ENCODE results near the gene ZNF580. TPM values are rescaled to one million over a fixed set of nuclear protein-coding genes. Genes with fewer than 3 reads are reported as not detected.
A peak's percentile ranks its signal among the peaks of the same experiment; 100 is the strongest.

The ZNF580 gene
- total RNA-seq, 1 experiment from 2014 or later = 6.5 TPM

DNA sequence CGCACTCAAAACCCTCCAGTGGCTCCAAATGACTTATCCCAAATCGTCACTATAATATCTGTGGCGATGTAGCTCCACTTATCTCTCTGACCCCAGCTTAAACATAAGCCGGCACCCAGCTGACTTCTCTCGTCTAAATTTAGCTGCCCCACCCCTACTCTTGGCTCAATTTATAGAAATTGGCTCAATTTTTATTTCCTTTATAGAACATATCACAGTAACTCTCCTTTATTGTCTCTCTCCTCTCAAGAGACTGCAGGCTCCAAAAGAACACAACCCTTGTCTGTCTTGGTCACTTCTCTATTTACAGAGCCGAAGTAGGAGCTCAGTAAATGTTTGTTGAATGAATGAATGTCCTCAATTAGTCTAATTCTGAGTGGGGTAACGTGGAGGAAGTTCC is 17.2 kb upstream of the ZNF580 start:
- H3K4me3 ChIP-seq = peak overlapping the region; percentile 55
- H3K4me1 ChIP-seq (replicated peaks) = 0 out of 2 replicates have a peak, but pooled peaks cover 9% of the 10 kb centered on the region
- peaks cover 20% of the 10 kb centered on the region for H3K36me3 ChIP-seq
- H3K27ac ChIP-seq = no peak overlapping the region
- no peaks in the 10 kb centered on the region for H3K27me3 ChIP-seq (replicated peaks)
- DNase-seq (ENCODE audit: low read depth in 1 of 2, low spot score in 2 of 2) = no peak
- no peaks in the 10 kb centered on the region for H3K9me3 ChIP-seq (replicated peaks)

DNA sequence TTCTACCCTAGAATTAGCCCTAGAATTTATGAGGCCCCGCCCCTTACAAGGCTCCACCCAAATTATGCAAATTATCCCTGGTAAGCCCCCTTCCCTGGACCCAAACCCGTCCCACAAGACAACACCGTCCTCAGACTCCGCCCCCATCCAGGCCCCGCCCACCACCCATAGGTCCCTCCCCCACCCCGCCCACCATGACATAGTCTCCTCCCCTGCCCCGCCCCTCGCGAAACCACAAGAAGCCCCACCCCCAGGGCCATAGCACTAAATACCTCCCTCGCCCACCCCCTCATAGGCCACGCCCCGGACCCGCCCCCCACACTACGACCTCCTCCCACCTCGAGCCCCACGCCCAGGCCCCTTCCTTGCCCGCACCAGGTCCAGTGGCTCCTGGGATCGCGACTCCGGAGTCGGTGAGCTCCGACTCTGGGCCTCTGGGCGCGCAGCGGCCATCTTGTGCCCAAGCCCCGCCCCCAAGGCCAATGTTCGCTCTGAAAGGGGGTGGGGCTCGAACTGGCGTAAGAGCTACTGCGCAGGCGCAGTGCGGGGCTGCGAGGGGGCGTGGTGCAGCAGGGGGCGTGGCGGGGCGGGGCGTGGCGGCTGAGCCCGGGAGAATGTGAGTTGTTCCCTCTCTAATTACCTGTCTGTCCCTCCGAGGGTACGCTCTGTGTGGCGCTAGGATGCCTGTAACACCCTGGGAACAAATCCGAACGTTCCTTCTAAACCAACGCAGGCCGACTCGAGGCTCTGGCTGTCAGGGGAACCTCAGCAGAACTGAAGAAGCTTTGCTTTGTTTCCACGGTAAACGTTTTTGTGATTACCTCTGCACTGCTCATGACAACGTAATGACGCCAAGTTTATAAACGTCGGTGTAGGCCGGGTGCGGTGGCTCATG is 16.4 kb upstream of the ZNF580 start, which contains the start of gene ZNF784:
Gene ZNF784 (minus strand): TSS at position 458 of the 895 bp plus-strand sequence. CDS start 5 bp downstream, at position 453.
- peak within 1 kb of the TSS; percentile 55 for H3K4me3 ChIP-seq
- H3K36me3 ChIP-seq = peaks cover 20% of the 10 kb centered on the region
- H3K9me3 ChIP-seq (replicated peaks) = no peaks in the 10 kb centered on the region
- H3K4me1 ChIP-seq (replicated peaks) = 0 out of 2 replicates have a peak, but pooled peaks cover 9% of the 10 kb centered on the region
- peak within 1 kb of the TSS; percentile 78 for H3K27ac ChIP-seq
- no peaks in the 10 kb centered on the region for H3K27me3 ChIP-seq (replicated peaks)
- peak; percentile 85 to 91 for DNase-seq (ENCODE audit: low read depth in 1 of 2, low spot score in 2 of 2)

DNA sequence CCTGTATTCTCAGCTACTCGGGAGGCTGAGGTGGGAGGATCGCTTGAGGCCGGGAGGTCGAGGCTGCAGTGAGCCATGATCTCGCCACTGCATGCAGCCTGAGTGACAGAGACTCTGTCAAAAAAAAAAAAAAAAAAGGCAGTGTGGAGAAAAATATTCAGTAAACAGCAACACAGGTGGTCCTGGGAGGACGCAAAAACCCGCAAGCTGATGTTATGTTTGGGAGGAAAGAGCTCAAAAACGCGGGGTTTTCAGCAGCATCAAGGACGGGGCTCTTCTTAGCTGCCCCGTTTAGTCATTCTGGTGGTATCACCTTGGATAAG is 15.8 kb upstream of the ZNF580 start:
- H3K27ac ChIP-seq = no peak overlapping the region
- 0 out of 2 replicates have a peak, but pooled peaks cover 9% of the 10 kb centered on the region for H3K4me1 ChIP-seq (replicated peaks)
- DNase-seq (ENCODE audit: low read depth in 1 of 2, low spot score in 2 of 2) = no peak
- peaks cover 20% of the 10 kb centered on the region for H3K36me3 ChIP-seq
- no peaks in the 10 kb centered on the region for H3K27me3 ChIP-seq (replicated peaks)
- H3K9me3 ChIP-seq (replicated peaks) = no peaks in the 10 kb centered on the region
- H3K4me3 ChIP-seq = peak overlapping the region; percentile 55

DNA sequence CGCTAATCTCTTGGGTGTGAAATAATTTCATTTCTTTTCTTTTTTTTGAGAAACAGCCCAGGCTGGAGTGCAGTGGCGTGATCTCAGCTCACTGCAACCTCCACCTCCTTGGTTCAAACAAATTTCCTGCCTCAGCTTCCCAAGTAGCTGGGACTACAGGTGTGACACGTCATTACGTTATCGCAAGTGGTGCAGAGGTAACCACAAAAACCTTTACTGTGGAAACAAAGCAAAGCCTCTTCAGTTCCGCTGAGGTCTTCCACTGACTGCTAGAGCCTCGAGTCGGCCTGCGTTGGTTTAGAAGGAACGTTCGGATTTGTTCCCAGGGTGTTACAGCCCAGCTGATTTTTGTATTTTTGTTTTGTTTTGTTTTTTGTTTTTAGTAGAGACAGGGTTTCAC is 14.5 kb upstream of the ZNF580 start:
- Histone ChIP-seq H3K9me3 (replicated peaks) (no peaks in the 10 kb centered on the region), H3K27ac (no peak overlapping the region), H3K4me3 (no peak overlapping the region), H3K4me1 (replicated peaks) (0 out of 2 replicates have a peak, but pooled peaks cover 9% of the 10 kb centered on the region), H3K36me3 (peaks cover 10% of the 10 kb centered on the region), H3K27me3 (replicated peaks) (no peaks in the 10 kb centered on the region)
- DNase-seq (ENCODE audit: low read depth in 1 of 2, low spot score in 2 of 2) = no peak

GRCh38 chr19:55632463-55632834 is 8.4 kb upstream of the ZNF580 start:
- Histone ChIP-seq H3K9me3 (replicated peaks) (no peaks in the 10 kb centered on the region), H3K4me3 (no peak overlapping the region), H3K36me3 (peaks cover 5% of the 10 kb centered on the region), H3K27ac (no peak overlapping the region), H3K27me3 (replicated peaks) (no peaks in the 10 kb centered on the region), H3K4me1 (replicated peaks) (peaks cover 11% of the 10 kb centered on the region)
- peak; percentile 86 to 93 for DNase-seq (ENCODE audit: low read depth in 1 of 2, low spot score in 2 of 2)

- no peak overlapping the region for H3K4me3 ChIP-seq
- no peaks in the 10 kb centered on the region for H3K9me3 ChIP-seq (replicated peaks)
- peaks cover 11% of the 10 kb centered on the region for H3K4me1 ChIP-seq (replicated peaks)
- no peak overlapping the region for H3K27ac ChIP-seq
- H3K36me3 ChIP-seq = peaks cover 14% of the 10 kb centered on the region
- no peak for DNase-seq (ENCODE audit: low read depth in 1 of 2, low spot score in 2 of 2)
- H3K27me3 ChIP-seq (replicated peaks) = no peaks in the 10 kb centered on the region
These were observed 6.9 kb upstream of the ZNF580 start for GRCh38 chr19:55633861-55634260.

GRCh38 chr19:55635334-55635717 is 5.5 kb upstream of the ZNF580 start:
- DNase-seq (ENCODE audit: low read depth in 1 of 2, low spot score in 2 of 2) = no peak
- Histone ChIP-seq H3K4me1 (replicated peaks) (peaks cover 22% of the 10 kb centered on the region), H3K9me3 (replicated peaks) (no peaks in the 10 kb centered on the region), H3K36me3 (peaks cover 20% of the 10 kb centered on the region), H3K4me3 (peak overlapping the region; percentile 85), H3K27me3 (replicated peaks) (no peaks in the 10 kb centered on the region), H3K27ac (peak overlapping the region; percentile 87)

DNA sequence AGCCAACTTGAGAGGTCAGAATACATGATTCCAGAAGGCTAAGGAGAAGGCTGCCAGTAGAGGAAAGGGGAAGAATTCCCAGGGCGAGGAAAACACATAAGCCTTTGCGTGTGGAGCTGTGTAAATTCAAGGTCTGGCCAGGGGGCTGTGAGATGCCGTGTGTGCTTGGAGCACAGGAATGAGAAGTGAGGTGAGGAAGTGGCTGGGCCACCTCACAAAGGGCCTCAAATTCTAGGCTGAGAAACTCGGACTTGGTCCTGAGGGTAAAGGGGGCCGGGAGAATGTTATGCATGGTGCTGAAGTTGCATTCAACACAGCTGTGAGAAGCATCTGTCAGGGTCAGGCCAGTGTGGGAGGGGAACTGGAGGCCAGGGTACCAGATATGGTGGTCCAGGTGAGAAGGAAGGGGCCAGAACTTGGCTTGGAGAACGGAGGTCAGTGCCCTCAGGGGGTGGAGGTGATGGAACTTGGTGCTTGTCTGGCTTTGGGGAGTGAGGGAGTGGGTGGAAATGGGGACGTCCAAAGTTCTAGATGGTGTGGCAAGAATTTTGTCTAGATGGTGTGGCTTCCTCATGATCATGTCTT is 4.9 kb upstream of the ZNF580 start:
- no peak for DNase-seq (ENCODE audit: low read depth in 1 of 2, low spot score in 2 of 2)
- 0 out of 2 replicates have a peak overlapping the region, but pooled peaks have one; percentile 87 for H3K27ac ChIP-seq
- peaks cover 25% of the 10 kb centered on the region for H3K4me1 ChIP-seq (replicated peaks)
- no peaks in the 10 kb centered on the region for H3K9me3 ChIP-seq (replicated peaks)
- peak overlapping the region; percentile 85 for H3K4me3 ChIP-seq
- no peaks in the 10 kb centered on the region for H3K27me3 ChIP-seq (replicated peaks)
- peaks cover 20% of the 10 kb centered on the region for H3K36me3 ChIP-seq

- Histone ChIP-seq H3K9me3 (replicated peaks) (no peaks in the 10 kb centered on the region), H3K27ac (no peak overlapping the region), H3K4me1 (replicated peaks) (peaks cover 25% of the 10 kb centered on the region), H3K4me3 (no peak overlapping the region), H3K27me3 (replicated peaks) (no peaks in the 10 kb centered on the region), H3K36me3 (peaks cover 20% of the 10 kb centered on the region)
- no peak for DNase-seq (ENCODE audit: low read depth in 1 of 2, low spot score in 2 of 2)
These were observed 4.1 kb upstream of the ZNF580 start for GRCh38 chr19:55636723-55637122.

DNA sequence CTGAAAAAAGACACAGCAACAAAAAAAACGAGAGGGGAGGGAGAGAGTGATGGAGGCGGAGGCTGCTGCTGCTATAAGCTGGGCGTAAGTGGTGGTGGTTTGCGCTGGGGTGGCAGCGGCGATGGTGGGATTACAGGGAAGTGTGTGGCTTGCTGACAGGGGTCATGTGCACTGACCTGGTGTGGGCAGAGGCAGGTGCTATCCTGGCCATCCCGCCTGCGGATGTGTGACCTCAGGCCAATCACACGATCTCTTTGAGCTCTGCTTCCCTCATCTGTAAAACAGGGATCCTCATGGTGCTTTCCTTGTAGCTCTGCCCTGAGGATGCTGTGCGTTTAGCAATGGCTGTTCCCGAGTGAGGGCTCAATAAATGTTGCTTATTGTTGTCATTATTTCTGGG is 3.3 kb upstream of the ZNF580 start:
- H3K9me3 ChIP-seq (replicated peaks) = no peaks in the 10 kb centered on the region
- H3K4me3 ChIP-seq = no peak overlapping the region
- H3K27me3 ChIP-seq (replicated peaks) = no peaks in the 10 kb centered on the region
- H3K36me3 ChIP-seq = peaks cover 20% of the 10 kb centered on the region
- H3K4me1 ChIP-seq (replicated peaks) = peaks cover 31% of the 10 kb centered on the region
- H3K27ac ChIP-seq = no peak overlapping the region
- DNase-seq (ENCODE audit: low read depth in 1 of 2, low spot score in 2 of 2) = no peak

- H3K27me3 ChIP-seq (replicated peaks) = no peaks in the 10 kb centered on the region
- H3K9me3 ChIP-seq (replicated peaks) = no peaks in the 10 kb centered on the region
- H3K4me3 ChIP-seq = no peak overlapping the region; the same call in 1 of the 2 replicates
- peaks cover 40% of the 10 kb centered on the region for H3K4me1 ChIP-seq (replicated peaks)
- H3K36me3 ChIP-seq = peaks cover 30% of the 10 kb centered on the region
- no peak for DNase-seq (ENCODE audit: low read depth in 1 of 2, low spot score in 2 of 2)
- H3K27ac ChIP-seq = no peak overlapping the region
These were observed 1.9 kb upstream of the ZNF580 start for GRCh38 chr19:55638864-55639359.

DNA sequence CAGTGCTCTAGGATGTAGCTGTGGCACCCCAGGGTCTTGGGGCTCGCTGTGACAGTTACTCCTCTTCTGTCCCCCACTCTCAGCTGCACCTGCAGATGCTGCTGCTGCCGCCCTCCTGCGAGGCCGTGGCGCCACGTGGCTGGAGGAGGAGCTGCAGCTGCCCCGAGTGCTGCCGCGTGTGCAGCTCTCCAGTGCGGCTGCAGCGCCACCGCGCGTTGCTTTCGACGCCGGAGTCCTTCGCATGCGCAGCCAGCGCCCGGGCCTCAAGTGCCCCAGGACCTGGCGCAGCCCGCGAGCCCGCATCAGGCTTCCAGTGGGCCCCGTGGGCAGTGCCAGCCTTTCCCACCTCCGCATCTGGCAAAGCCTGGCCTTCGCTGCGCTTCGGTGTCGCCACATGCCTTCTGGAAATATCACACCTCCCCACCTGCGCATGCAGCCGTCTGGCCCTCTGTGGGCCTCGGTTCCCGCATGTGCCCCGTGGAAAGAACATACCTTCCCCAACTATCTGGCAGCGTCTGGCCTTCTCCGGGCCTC is 692 bp upstream of the ZNF580 start:
- no peak for DNase-seq (ENCODE audit: low read depth in 1 of 2, low spot score in 2 of 2)
- Histone ChIP-seq H3K4me3 (peak overlapping the region; percentile 63), H3K9me3 (replicated peaks) (no peaks in the 10 kb centered on the region), H3K36me3 (peaks cover 33% of the 10 kb centered on the region), H3K4me1 (replicated peaks) (peaks cover 47% of the 10 kb centered on the region), H3K27ac (peak overlapping the region; percentile 73), H3K27me3 (replicated peaks) (no peaks in the 10 kb centered on the region)

DNA sequence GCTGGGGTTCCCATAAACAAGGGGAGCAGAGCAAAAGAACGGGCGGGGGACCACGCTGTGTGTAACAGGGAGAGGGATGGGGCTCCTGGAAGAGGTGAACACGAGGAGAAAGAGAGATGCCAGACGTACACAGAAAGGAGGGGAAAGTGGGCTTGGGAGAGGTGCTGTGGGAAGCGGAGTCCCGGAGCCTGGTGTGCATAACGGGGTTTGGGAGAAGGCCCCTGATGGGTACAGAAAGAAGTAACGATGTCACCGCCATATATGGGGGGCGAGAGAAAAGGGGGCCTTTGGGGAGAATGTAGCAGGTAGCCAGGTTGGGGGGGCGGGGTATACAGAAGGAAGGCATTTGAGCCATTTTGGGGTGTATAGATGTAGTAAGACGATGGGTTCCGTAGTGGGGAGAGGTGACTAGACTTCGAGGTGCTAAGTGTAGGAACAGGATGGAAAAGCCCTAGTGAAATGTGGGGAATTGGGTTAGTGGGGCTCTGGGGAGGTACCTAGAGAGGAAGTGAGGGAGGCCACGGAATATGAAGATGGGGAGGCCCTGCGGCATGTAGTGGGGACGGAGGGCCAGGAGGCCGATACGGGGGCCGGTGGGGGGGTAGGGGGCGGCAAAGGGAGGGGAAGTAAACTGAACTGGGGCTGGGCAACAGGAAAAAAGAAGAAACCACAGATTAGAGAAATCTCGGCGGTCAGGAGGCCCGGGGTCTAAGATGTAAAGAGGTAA is 787 bp downstream of the ZNF580 start:
- Histone ChIP-seq H3K9me3 (replicated peaks) (no peaks in the 10 kb centered on the region), H3K27ac (peak overlapping the region; percentile 73), H3K36me3 (peaks cover 44% of the 10 kb centered on the region), H3K27me3 (replicated peaks) (no peaks in the 10 kb centered on the region), H3K4me1 (replicated peaks) (peaks cover 39% of the 10 kb centered on the region), H3K4me3 (peak overlapping the region; percentile 63)
- no peak for DNase-seq (ENCODE audit: low read depth in 1 of 2, low spot score in 2 of 2)
